ENCODE measurements around the gene P2RX2. TPM values are rescaled to one million over a fixed set of nuclear protein-coding genes. Genes with fewer than 3 reads are reported as not detected.

Gene P2RX2
- total RNA-seq (2022; extraction: Qiagen RNA extraction; ENCODE audit: low read depth) = not detected in 5 replicates

GRCh38 chr12:132618683-132619043 is at the start of gene P2RX2:
P2RX2 (plus strand) TSS chr12:132618776; CDS start chr12:132618817, 41 bp downstream.

GRCh38 chr12:132610051-132610759 is 8.4 kb upstream of the P2RX2 start, which contains the start of gene LRCOL1:
LRCOL1 (minus strand) TSS chr12:132610582; CDS start chr12:132606251, 4,331 bp downstream.

Other genes starting within 250 kb of the P2RX2 start
- gene FBRSL1, start 128.6 kb upstream of the P2RX2 start, total RNA-seq (2022; extraction: Qiagen RNA extraction; ENCODE audit: low read depth) = 60.7 to 85.8 TPM (median 75.6 TPM) in 5 replicates
- gene LRCOL1, start 8.2 kb upstream of the P2RX2 start, total RNA-seq (2022; extraction: Qiagen RNA extraction; ENCODE audit: low read depth) = not detected in 5 replicates
- 43.7 to 57.1 TPM (median 45.2 TPM) in 5 replicates for gene POLE, start 68.6 kb downstream of the P2RX2 start, total RNA-seq (2022; extraction: Qiagen RNA extraction; ENCODE audit: low read depth)
- gene PXMP2, start 68.8 kb downstream of the P2RX2 start, total RNA-seq (2022; extraction: Qiagen RNA extraction; ENCODE audit: low read depth) = 21.3 to 29.5 TPM (median 29.0 TPM) in 5 replicates
- gene PGAM5, start 92.1 kb downstream of the P2RX2 start, total RNA-seq (2022; extraction: Qiagen RNA extraction; ENCODE audit: low read depth) = 39.9 to 61.3 TPM (median 58.6 TPM) in 5 replicates
- gene ANKLE2, start 143.1 kb downstream of the P2RX2 start, total RNA-seq (2022; extraction: Qiagen RNA extraction; ENCODE audit: low read depth) = 73.9 to 85.8 TPM (median 78.1 TPM) in 5 replicates
- 19.2 to 23.5 TPM (median 22.0 TPM) in 5 replicates for gene GOLGA3, start 210.1 kb downstream of the P2RX2 start, total RNA-seq (2022; extraction: Qiagen RNA extraction; ENCODE audit: low read depth)